ENCODE measurements around the gene NUTM2A.
"Not testable (repeated sequence)": the region's sequence is repeated elsewhere in the genome, so short reads cannot be mapped to it uniquely, and the experiment has no call there.

DNA sequence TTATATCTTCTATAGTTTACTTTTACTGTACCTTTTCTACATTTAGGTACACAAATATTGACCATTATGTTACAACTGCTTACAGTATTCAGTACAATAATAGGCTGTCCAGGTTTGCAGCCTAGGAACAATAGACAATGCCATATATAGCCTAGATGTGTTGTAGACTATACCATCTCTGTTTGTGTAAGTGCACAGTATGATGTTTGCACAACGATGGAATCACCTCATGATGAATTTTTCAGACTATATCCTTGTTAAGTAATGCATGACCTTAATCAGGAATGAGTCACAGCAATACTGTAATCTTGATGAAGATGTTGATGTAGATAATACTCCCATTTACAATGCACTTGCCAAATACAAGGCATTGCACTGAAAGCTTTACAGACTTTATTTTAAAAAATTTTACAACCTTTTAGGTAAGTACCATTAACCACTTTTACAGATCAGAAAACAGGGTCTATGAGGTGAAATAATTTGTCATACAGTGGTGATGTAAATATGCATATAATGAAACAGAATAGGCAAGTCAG, 23.6 kb downstream of the NUTM2A start:
- TF ChIP-seq, protein P1, sequence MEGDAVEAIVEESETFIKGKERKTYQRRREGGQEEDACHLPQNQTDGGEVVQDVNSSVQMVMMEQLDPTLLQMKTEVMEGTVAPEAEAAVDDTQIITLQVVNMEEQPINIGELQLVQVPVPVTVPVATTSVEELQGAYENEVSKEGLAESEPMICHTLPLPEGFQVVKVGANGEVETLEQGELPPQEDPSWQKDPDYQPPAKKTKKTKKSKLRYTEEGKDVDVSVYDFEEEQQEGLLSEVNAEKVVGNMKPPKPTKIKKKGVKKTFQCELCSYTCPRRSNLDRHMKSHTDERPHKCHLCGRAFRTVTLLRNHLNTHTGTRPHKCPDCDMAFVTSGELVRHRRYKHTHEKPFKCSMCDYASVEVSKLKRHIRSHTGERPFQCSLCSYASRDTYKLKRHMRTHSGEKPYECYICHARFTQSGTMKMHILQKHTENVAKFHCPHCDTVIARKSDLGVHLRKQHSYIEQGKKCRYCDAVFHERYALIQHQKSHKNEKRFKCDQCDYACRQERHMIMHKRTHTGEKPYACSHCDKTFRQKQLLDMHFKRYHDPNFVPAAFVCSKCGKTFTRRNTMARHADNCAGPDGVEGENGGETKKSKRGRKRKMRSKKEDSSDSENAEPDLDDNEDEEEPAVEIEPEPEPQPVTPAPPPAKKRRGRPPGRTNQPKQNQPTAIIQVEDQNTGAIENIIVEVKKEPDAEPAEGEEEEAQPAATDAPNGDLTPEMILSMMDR (IDR thresholded peaks at IDR 0.05), result not testable (repeated sequence)
- TF ChIP-seq POLR2A (IDR thresholded peaks at IDR 0.05), result not testable (repeated sequence)

All from esophagus squamous epithelium (tissue), 4 donors.